ENCODE data around the gene CERS4.
"Not testable (repeated sequence)": the region's sequence is repeated elsewhere in the genome, so short reads cannot be mapped to it uniquely, and the experiment has no call there.

Gene CERS4

DNA sequence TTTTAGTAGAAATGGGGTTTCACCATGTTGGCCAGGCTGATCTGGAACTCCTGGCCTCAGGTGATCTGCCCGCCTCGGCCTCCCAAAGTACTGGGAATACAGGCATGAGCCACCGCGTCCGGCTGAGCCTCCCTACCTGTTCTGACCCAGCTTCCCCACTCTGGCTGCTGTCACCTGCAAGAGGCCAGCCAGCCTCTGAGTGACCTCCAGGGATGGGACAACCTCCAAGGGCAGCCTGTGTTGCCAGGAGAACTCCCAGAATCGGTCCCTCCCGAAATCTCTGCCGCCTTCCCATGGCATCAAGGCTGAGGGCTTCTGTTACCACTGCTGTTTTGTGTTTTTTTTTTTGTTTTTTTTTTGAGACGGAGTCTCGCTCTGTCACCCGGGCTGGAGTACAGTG, 11.3 kb downstream of the CERS4 start:
- no peak for TF ChIP-seq EZH2phosphoT487 (IDR thresholded peaks at IDR 0.05; ENCODE audit: borderline replicate concordance, low read length)
- TF ChIP-seq, protein P1, sequence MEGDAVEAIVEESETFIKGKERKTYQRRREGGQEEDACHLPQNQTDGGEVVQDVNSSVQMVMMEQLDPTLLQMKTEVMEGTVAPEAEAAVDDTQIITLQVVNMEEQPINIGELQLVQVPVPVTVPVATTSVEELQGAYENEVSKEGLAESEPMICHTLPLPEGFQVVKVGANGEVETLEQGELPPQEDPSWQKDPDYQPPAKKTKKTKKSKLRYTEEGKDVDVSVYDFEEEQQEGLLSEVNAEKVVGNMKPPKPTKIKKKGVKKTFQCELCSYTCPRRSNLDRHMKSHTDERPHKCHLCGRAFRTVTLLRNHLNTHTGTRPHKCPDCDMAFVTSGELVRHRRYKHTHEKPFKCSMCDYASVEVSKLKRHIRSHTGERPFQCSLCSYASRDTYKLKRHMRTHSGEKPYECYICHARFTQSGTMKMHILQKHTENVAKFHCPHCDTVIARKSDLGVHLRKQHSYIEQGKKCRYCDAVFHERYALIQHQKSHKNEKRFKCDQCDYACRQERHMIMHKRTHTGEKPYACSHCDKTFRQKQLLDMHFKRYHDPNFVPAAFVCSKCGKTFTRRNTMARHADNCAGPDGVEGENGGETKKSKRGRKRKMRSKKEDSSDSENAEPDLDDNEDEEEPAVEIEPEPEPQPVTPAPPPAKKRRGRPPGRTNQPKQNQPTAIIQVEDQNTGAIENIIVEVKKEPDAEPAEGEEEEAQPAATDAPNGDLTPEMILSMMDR (IDR thresholded peaks at IDR 0.05; ENCODE audit: low read depth, low read length, poor library complexity, severe bottlenecking): no peak
- H3K9me2 ChIP-seq (replicated peaks; ENCODE audit: control insufficient read depth, low read length): no peaks in the 10 kb centered on the region
- H3K36me3 ChIP-seq (ENCODE audit: control insufficient read depth, low read length): no peaks in the 10 kb centered on the region
- no peaks in the 10 kb centered on the region for H3K9me3 ChIP-seq (ENCODE audit: control insufficient read depth, insufficient read depth, low read length)
- H3K4me2 ChIP-seq (ENCODE audit: low read length): no peak overlapping the region
- H3K4me1 ChIP-seq (ENCODE audit: control insufficient read depth, low read length): peaks cover 6% of the 10 kb centered on the region
- no peak overlapping the region for H3K4me3 ChIP-seq (ENCODE audit: low read length)
- H3K27me3 ChIP-seq (ENCODE audit: control insufficient read depth, low read length): no peaks in the 10 kb centered on the region
- no peaks in the 10 kb centered on the region for H4K20me1 ChIP-seq (ENCODE audit: control insufficient read depth, insufficient read depth, low read depth, low read length)
- peaks cover 16% of the 10 kb centered on the region for H3K79me2 ChIP-seq (ENCODE audit: control insufficient read depth, low read length)
- no peaks in the 10 kb centered on the region for H3F3A ChIP-seq (ENCODE audit: control insufficient read depth, insufficient read depth)
- H3K27ac ChIP-seq (ENCODE audit: low read depth, low read length): no peak overlapping the region

DNA sequence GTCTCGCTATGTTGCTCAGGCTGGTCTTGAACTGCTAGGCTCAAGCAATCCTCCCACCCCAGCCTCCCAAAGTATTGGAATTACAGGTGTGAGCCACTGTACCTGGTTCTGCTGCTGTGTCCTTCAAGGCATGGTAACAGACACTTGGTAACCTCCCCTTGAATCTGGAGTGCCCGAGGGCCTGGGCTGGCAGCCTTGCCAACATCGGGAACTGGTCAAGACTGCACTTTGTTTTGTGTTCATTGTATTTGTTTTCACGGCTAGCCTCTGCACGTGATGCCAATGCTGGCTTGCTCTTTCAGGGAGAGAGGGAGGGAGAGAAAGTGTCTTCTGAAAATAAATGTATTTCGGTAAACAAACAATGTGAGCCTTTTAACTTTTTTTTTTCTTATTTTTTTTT, 12.0 kb downstream of the CERS4 start:
- no peaks in the 10 kb centered on the region for H3K9me3 ChIP-seq (ENCODE audit: control insufficient read depth, insufficient read depth, low read length)
- no peak for TF ChIP-seq EZH2phosphoT487 (IDR thresholded peaks at IDR 0.05; ENCODE audit: borderline replicate concordance, low read length)
- TF ChIP-seq, protein P1 (IDR thresholded peaks at IDR 0.05; ENCODE audit: low read depth, low read length, poor library complexity, severe bottlenecking): no peak
- no peaks in the 10 kb centered on the region for H3K36me3 ChIP-seq (ENCODE audit: control insufficient read depth, low read length)
- no peak overlapping the region for H3K4me2 ChIP-seq (ENCODE audit: low read length)
- no peaks in the 10 kb centered on the region for H3F3A ChIP-seq (ENCODE audit: control insufficient read depth, insufficient read depth)
- no peak overlapping the region for H3K27ac ChIP-seq (ENCODE audit: low read depth, low read length)
- H4K20me1 ChIP-seq (ENCODE audit: control insufficient read depth, insufficient read depth, low read depth, low read length): no peaks in the 10 kb centered on the region
- no peaks in the 10 kb centered on the region for H3K4me1 ChIP-seq (ENCODE audit: control insufficient read depth, low read length)
- H3K9me2 ChIP-seq (replicated peaks; ENCODE audit: control insufficient read depth, low read length): no peaks in the 10 kb centered on the region
- H3K4me3 ChIP-seq (ENCODE audit: low read length): no peak overlapping the region
- H3K79me2 ChIP-seq (ENCODE audit: control insufficient read depth, low read length): peaks cover 10% of the 10 kb centered on the region; the same call in 1 of the 2 replicates
- H3K27me3 ChIP-seq (ENCODE audit: control insufficient read depth, low read length): no peaks in the 10 kb centered on the region

GRCh38 chr19:8223442-8223841, 14.3 kb downstream of the CERS4 start:
- not testable (repeated sequence) for H4K20me1 ChIP-seq (ENCODE audit: control insufficient read depth, insufficient read depth, low read depth, low read length); H3K4me3 ChIP-seq (ENCODE audit: low read length); H3K4me2 ChIP-seq (ENCODE audit: low read length)

DNA sequence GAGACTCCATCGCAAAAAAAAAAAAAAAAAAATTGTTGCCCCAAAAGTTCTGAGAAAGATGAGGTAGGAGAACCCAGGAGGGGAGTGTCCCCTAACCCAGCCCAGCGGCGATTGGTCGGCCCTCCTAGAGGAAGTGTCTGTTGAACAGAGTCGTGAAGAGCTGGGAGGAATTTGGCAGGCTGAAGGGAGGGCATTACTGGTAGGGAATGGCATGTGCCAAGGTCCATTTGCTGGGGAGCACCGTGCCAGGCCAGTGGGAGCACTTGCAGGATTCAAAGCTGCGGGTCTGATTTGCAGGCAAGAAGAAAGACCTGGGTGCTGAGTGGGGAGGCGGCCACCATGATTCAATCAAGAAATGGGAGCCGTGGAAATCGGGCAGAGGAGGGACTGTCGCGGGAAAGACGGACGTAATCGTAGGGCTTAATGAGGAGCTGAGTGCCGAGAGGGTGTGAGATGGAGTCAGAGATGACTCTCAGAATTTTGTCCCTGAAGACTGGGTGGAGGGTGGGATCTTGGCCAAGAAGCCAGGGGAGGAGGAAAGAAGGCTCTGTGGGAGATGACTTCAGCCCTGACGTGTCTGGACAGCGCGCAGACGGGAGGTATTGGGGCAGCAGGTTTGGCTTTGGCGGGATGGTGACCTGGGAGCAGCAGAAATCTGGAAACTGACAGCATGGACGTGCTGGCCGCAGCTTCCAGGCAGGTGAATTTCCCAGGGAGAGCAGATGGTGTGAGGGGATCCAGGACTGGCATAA, 15.4 kb downstream of the CERS4 start:
- Histone ChIP-seq H3F3A (ENCODE audit: control insufficient read depth, insufficient read depth) (no peaks in the 10 kb centered on the region), H3K79me2 (ENCODE audit: control insufficient read depth, low read length) (no peaks in the 10 kb centered on the region), H3K4me3 (ENCODE audit: low read length) (no peak overlapping the region), H3K27ac (ENCODE audit: low read depth, low read length) (no peak overlapping the region), H3K9me3 (ENCODE audit: control insufficient read depth, insufficient read depth, low read length) (no peaks in the 10 kb centered on the region), H3K4me1 (ENCODE audit: control insufficient read depth, low read length) (no peaks in the 10 kb centered on the region), H3K9me2 (replicated peaks; ENCODE audit: control insufficient read depth, low read length) (no peaks in the 10 kb centered on the region), H3K36me3 (ENCODE audit: control insufficient read depth, low read length) (no peaks in the 10 kb centered on the region), H3K4me2 (ENCODE audit: low read length) (no peak overlapping the region), H3K27me3 (ENCODE audit: control insufficient read depth, low read length) (no peaks in the 10 kb centered on the region), H4K20me1 (ENCODE audit: control insufficient read depth, insufficient read depth, low read depth, low read length) (no peaks in the 10 kb centered on the region)
- TF ChIP-seq, protein P1 (IDR thresholded peaks at IDR 0.05; ENCODE audit: low read depth, low read length, poor library complexity, severe bottlenecking): no peak
- TF ChIP-seq EZH2phosphoT487 (IDR thresholded peaks at IDR 0.05; ENCODE audit: borderline replicate concordance, low read length): no peak

More at GRCh38 chr19:8223442-8223841, 14.3 kb downstream of the CERS4 start:
- H3K9me2 ChIP-seq (replicated peaks; ENCODE audit: control insufficient read depth, low read length); H3K27ac ChIP-seq (ENCODE audit: low read depth, low read length); H3K36me3 ChIP-seq (ENCODE audit: control insufficient read depth, low read length); H3F3A ChIP-seq (ENCODE audit: control insufficient read depth, insufficient read depth); H3K9me3 ChIP-seq (ENCODE audit: control insufficient read depth, insufficient read depth, low read length); H3K27me3 ChIP-seq (ENCODE audit: control insufficient read depth, low read length); H3K4me1 ChIP-seq (ENCODE audit: control insufficient read depth, low read length); H3K79me2 ChIP-seq (ENCODE audit: control insufficient read depth, low read length): not testable (repeated sequence)

Data from DOHH2 (cell line).